Tibial nerve (tissue), 3 donors: ENCODE results near the gene NGF.

ENCODE experiments used
- CTCF ChIP-seq, 5 experiments: fragments of 200-600 bp in 3 of 5; fragments of 450-650 bp in 2 of 5; sonication (generic) in 3 of 5; IDR thresholded peaks; one replicate each; pipeline ENCODE4 v1.5.1; 2016 to 2019; ENCODE audit warnings: antibody characterized with exemption in 5 of 5, mild to moderate bottlenecking in 3 of 5, moderate library complexity in 2 of 5
- POLR2A ChIP-seq, 2 donors: fragments of 450-650 bp; IDR thresholded peaks; one replicate each; pipeline ENCODE4 v1.6.1; 2017; ENCODE audit warnings: antibody characterized with exemption in 2 of 2, mild to moderate bottlenecking in 2 of 2, moderate library complexity in 2 of 2

- TF ChIP-seq POLR2A (IDR thresholded peaks at IDR 0.05) = no peak
- no peak for TF ChIP-seq CTCF (IDR thresholded peaks at IDR 0.05)
Observed at GRCh38 chr1:115238336-115239147, 99.5 kb downstream of the NGF start.
